NCI-H146 (cell line): Measurements from ENCODE around the gene ZBTB6.

ENCODE experiments used
- DNase-seq: peaks from one replicate; lab custom pipeline; 2025; lab: John Stamatoyannopoulos, UW

ZBTB6 gene

GRCh38 chr9:122912964-122913673 lies at the start of gene ZBTB6:
TSS of gene ZBTB6 (minus strand) at chr9:122913323. CDS start at chr9:122912072, 1,251 bp downstream.
- peak; percentile 78 for DNase-seq

- no peak for DNase-seq
These were observed 48.0 kb upstream of the ZBTB6 start for GRCh38 chr9:122961139-122961538.

GRCh38 chr9:122955961-122956360 lies 42.8 kb upstream of the ZBTB6 start:
- no peak for DNase-seq

- DNase-seq: no peak
These were observed 41.1 kb upstream of the ZBTB6 start for GRCh38 chr9:122954253-122954691.

GRCh38 chr9:122951056-122951455 lies 37.9 kb upstream of the ZBTB6 start:
- no peak for DNase-seq

GRCh38 chr9:122950263-122950662 lies 37.1 kb upstream of the ZBTB6 start:
- DNase-seq: no peak

- DNase-seq: peak; percentile 38
These were observed 36.6 kb upstream of the ZBTB6 start for GRCh38 chr9:122949696-122950095.

GRCh38 chr9:122948313-122948712 lies 35.2 kb upstream of the ZBTB6 start:
- no peak for DNase-seq

- DNase-seq: no peak
These were observed 33.4 kb upstream of the ZBTB6 start for GRCh38 chr9:122946461-122947005.

- DNase-seq: no peak
These were observed 32.1 kb upstream of the ZBTB6 start for GRCh38 chr9:122944960-122945888.

GRCh38 chr9:122941582-122942234 lies 28.6 kb upstream of the ZBTB6 start:
- no peak for DNase-seq

- DNase-seq: peak; percentile 97
These were observed 27.8 kb upstream of the ZBTB6 start, which contains the start of gene RABGAP1 for GRCh38 chr9:122940749-122941581. TSS of gene RABGAP1 (plus strand) at chr9:122941020. CDS start at chr9:122957060, 16,040 bp downstream.

GRCh38 chr9:122940454-122940748 lies 27.3 kb upstream of the ZBTB6 start:
- no peak for DNase-seq

GRCh38 chr9:122939601-122940000 lies 26.5 kb upstream of the ZBTB6 start:
- no peak for DNase-seq

GRCh38 chr9:122936883-122937282 lies 23.8 kb upstream of the ZBTB6 start:
- DNase-seq: no peak

- peak; percentile 22 for DNase-seq
These were observed 23.3 kb upstream of the ZBTB6 start for GRCh38 chr9:122936464-122936863.

- peak; percentile 89 for DNase-seq
These were observed 18.4 kb upstream of the ZBTB6 start, which contains the start of gene ZBTB26 for GRCh38 chr9:122931226-122932121. TSS of gene ZBTB26 (minus strand) at chr9:122931512. CDS start at chr9:122919934, 11,578 bp downstream.

- DNase-seq: no peak
These were observed 17.6 kb upstream of the ZBTB6 start for GRCh38 chr9:122930541-122931225.

GRCh38 chr9:122929796-122930354 lies 16.8 kb upstream of the ZBTB6 start:
- no peak for DNase-seq
